BJ (cell line): Measurements from ENCODE around the gene CYP4A22. TPM values are rescaled to one million over a fixed set of nuclear protein-coding genes. Genes with fewer than 3 reads are reported as not detected.
"Not testable (repeated sequence)": the region's sequence is repeated elsewhere in the genome, so short reads cannot be mapped to it uniquely, and the experiment has no call there.

Source experiments
- CTCF ChIA-PET: fragments of 350-600 bp; formaldehyde crosslinking; extraction: SDS; loops from one replicate; lab custom pipeline; 2021; ENCODE audit warnings: antibody characterized with exemption, inconsistent platforms; lab: Yijun Ruan, JAX
- POLR2A ChIA-PET: fragments of 300-600 bp; sonication (Branson Sonifier 250); formaldehyde crosslinking; extraction: SDS; loops from one replicate; lab custom pipeline; 2021; ENCODE audit warnings: antibody characterized with exemption; lab: Charles Lee
- DNase-seq: peaks from one replicate; pipeline ENCODE4 v3.0.0-alpha.2; 2011; ENCODE audit warnings: low read depth
- H3K27me3 ChIP-seq: 2 replicates; pipeline ENCODE4 v1.6.0; 2011; ENCODE audit warnings: low read length; ENCODE audit not compliant: control insufficient read depth, insufficient read depth
- H3K36me3 ChIP-seq: 2 replicates; pipeline ENCODE4 v1.5.1; 2011; ENCODE audit warnings: low read length; ENCODE audit not compliant: control insufficient read depth, insufficient read depth
- H3K4me3 ChIP-seq: 2 replicates; pipeline ENCODE4 v1.5.1; 2011; ENCODE audit warnings: low read depth, mild to moderate bottlenecking, control low read depth, low read length
- polyA plus RNA-seq: library from polyadenylated mRNA; depleted of rRNA; stranded (reverse); fragments of >200 nt; gene quantifications from 2 replicates; pipeline ENCODE4 v1.2.3, GENCODE V29; 2011
- TF ChIP-seq, protein P1 (sequence below): IDR thresholded peaks from 2 replicates; pipeline ENCODE4 v1.5.1; 2011; ENCODE audit warnings: low read depth, mild to moderate bottlenecking, control low read depth, inconsistent platforms, low read length, moderate library complexity; ENCODE audit not compliant: insufficient read depth

CYP4A22 gene
- polyA plus RNA-seq, 1 experiment, result not detected

DNA sequence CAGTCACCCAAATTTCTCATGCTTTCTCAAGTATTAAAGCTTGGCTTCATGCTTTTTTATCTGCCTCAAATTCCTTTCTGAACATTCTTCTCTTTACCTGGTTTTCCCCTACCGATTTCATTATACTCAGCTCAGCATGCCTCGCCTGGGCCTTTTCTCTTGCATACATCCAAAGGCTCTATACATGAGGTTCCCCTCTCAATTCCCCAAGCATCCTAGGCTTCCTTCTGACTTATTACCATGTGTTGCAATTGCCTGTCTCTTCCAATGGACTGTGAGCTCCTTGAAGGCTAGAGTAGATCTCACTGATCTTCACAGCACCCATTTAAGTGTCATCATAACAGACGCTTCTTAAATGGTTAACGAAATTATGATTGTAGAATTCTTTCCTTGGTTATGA, 24.1 kb upstream of the CYP4A22 start:
- TF ChIP-seq, protein P1, sequence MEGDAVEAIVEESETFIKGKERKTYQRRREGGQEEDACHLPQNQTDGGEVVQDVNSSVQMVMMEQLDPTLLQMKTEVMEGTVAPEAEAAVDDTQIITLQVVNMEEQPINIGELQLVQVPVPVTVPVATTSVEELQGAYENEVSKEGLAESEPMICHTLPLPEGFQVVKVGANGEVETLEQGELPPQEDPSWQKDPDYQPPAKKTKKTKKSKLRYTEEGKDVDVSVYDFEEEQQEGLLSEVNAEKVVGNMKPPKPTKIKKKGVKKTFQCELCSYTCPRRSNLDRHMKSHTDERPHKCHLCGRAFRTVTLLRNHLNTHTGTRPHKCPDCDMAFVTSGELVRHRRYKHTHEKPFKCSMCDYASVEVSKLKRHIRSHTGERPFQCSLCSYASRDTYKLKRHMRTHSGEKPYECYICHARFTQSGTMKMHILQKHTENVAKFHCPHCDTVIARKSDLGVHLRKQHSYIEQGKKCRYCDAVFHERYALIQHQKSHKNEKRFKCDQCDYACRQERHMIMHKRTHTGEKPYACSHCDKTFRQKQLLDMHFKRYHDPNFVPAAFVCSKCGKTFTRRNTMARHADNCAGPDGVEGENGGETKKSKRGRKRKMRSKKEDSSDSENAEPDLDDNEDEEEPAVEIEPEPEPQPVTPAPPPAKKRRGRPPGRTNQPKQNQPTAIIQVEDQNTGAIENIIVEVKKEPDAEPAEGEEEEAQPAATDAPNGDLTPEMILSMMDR, result no peak
- H3K36me3 ChIP-seq, result no peaks in the 10 kb centered on the region
- no peak for DNase-seq
- CTCF ChIA-PET, result no interaction called here
- H3K4me3 ChIP-seq, result no peak overlapping the region
- POLR2A ChIA-PET, result no interaction called here
- no peaks in the 10 kb centered on the region for H3K27me3 ChIP-seq

DNA sequence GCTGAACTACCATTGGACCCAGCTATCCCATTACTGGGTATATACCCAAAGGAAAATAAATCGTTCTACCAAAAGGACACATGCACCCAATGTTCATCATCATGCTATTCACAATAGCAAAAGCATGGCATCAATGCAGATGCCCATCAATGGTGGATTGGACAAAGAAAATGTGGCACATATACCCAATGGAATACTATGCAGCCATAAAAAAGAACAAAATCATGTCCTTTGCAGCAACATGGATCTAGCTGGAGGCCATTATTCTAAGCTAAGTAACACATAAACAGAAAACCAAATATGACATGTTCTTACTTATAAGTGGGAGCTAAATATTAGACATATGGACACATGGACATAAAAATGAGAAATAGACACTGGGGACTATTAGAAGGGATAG, 16.2 kb upstream of the CYP4A22 start:
- H3K36me3 ChIP-seq, DNase-seq, H3K27me3 ChIP-seq, H3K4me3 ChIP-seq, CTCF ChIA-PET: not testable (repeated sequence)
- POLR2A ChIA-PET, result interaction anchor here (0.6 kb wide), 1 partner anchor 1471 kb away, joined by 4 read pairs; no protein-coding TSS in a partner anchor

DNA sequence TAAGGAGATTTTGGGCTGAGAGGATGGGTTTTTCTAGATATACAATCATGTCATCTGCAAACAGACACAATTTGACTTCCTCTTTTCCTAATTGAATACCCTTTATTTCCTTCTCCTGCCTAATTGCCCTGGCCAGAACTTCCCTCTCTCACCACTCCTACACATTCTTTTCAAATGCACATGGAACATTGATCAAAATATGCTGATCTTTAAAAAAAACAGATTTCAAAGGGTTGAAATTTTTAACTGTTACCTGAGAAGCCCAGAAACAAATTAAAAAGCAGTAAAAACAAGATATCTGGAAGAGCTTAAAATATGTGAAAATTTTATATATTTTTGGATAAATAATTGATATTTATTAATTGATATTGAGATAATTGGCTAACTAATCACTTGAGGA, 12.4 kb upstream of the CYP4A22 start:
- DNase-seq, H3K4me3 ChIP-seq, H3K36me3 ChIP-seq, H3K27me3 ChIP-seq, POLR2A ChIA-PET: not testable (repeated sequence)
- CTCF ChIA-PET, result interaction anchor here (0.7 kb wide), 1 partner anchor 241 kb away, joined by 5 read pairs; no protein-coding TSS in a partner anchor

DNA sequence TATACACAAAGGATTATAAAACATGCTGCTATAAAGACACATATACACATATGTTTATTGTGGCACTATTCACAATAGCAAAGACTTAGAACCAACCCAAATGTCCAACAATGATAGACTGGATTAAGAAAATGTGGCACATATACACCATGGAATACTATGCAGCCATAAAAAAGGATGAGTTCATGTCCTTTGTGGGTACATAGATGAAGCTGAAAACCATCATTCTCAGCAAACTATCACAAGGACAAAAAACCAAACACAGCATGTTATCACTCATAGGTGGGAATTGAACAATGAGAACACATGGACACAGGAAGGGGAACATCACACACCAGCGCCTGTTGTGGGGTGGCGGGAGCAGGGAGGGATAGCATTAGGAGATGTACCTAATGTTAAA, 10.2 kb upstream of the CYP4A22 start:
- H3K36me3 ChIP-seq, H3K4me3 ChIP-seq, CTCF ChIA-PET, POLR2A ChIA-PET, DNase-seq, H3K27me3 ChIP-seq: not testable (repeated sequence)

DNA sequence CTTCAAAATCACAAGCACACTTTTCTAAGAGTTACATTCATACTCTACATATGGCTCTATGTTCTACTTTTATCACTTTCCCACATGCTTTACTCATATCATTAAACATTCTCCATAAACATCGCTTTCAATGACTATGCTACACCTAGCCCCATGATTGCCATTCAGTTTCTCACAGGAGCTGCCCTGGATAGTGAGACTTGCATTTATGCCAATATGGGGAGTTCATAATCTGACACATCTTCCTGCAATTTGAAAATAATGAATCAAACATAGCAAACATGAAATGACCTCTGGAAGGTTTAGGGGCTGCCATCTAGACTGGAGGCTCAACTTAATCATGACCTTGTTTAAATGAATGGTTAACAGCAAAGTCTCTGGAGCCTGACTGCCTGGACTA, 9.0 kb upstream of the CYP4A22 start:
- DNase-seq, result no peak
- H3K4me3 ChIP-seq, result no peak overlapping the region
- no peaks in the 10 kb centered on the region for H3K27me3 ChIP-seq
- ChIA-PET CTCF (no interaction called here), POLR2A (no interaction called here)
- TF ChIP-seq, protein P1, result no peak
- no peaks in the 10 kb centered on the region for H3K36me3 ChIP-seq

DNA sequence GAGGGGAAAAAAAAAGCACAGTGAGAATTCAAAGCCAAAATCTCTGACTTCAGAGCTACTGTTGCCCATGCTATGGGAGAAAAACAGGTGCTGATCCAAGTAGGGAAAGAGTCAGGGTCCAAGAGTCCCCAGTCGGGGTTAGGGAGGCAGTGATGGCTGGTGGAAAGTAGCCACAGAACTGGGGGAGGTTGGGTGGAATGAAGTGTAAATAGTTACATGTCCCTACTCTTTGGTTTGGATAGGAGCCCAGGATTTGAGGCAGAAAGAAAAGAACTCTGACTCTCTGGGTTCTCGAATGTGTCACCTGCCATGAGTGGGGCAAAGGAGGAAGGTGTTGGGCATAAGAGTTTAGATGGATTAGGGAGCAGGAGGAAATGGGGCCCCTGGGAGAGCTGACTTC, 8.4 kb upstream of the CYP4A22 start:
- H3K4me3 ChIP-seq, POLR2A ChIA-PET, H3K27me3 ChIP-seq, H3K36me3 ChIP-seq, DNase-seq: not testable (repeated sequence)
- CTCF ChIA-PET, result interaction anchor here (0.6 kb wide), 1 partner anchor 1549 kb away, joined by 3 read pairs; no protein-coding TSS in a partner anchor

DNA sequence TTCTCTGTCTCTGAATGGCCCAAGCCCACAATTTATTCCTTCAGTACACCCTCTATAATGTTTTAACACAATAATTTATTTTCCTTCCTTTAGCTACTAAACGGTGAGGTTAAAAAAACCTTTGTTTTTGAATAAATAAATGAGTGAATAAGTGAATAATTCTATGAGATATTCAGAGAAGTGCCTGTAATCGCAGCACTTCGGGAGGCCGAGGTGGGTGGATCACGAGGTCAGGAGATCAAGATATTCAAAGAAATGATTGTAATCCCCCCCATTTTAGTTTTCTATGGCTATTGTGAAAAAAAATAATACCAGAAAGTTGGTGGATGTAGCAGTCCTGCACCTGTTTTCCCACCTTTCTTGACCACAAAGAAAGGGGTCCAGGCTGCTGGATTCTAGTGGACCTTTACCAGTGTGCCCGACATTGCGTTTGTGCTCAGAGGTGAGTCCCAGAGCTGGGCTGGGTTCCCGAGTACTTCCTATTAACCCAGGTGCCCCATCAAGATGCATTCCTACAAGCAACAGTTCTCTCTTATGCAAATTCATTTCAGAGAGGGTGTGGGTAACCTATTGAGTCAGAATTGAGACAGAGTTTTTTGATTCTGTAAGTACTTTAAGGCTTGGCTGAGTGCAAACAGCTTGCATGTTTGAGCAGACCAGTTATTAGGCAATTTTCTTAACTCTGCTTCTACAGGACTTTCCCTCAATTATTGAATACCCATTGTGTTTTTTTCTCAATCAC, 7.6 kb upstream of the CYP4A22 start:
- POLR2A ChIA-PET, H3K36me3 ChIP-seq, H3K27me3 ChIP-seq, CTCF ChIA-PET, DNase-seq, H3K4me3 ChIP-seq: not testable (repeated sequence)

DNA sequence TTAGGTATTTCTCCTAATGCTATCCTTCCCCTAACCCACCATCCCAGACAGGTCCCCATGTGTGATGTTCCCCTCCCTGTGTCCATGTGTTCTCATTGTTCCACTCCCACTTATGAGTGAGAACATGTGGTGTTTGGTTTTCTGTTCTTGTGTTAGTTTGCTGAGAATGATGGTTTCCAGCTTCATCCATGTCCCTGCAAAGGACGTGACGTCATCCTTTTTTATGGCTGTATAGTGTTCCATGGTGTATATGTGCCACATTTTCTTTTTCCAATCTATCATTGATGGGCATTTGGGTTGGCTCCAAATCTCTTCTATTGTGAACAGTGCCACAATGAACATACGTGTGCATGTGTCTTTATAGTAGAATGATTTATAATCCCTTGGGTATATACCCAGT, 4.6 kb upstream of the CYP4A22 start:
- H3K4me3 ChIP-seq, H3K36me3 ChIP-seq, DNase-seq, CTCF ChIA-PET, POLR2A ChIA-PET, H3K27me3 ChIP-seq: not testable (repeated sequence)
